ENCODE results near the gene VIM. TPM values are rescaled to one million over a fixed set of nuclear protein-coding genes. Genes with fewer than 3 reads are reported as not detected.

VIM gene
- total RNA-seq, 1 donor from 2014 or later = 5,277 TPM

DNA sequence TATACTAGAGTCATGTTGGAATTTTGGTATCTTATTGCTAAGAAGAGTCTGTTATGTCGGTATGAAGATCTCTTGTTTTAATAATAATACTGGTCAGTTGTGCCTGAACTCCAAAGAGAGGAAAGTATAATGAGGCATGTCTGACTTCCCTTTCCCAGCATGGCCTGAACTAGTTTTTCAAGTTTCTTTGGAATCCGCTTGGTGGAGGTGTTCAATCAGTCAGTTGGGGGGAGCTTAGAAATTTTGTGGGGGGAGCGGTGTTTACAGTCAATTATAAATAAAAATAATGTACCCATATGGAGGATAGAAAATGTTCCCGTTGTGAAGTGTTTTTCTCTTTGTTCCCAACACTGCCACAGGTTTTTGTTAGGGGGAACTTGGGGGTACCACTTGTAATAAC lies 25.0 kb upstream of the VIM start:
- no peak for DNase-seq (ENCODE audit: low read depth)
- no peaks in the 10 kb centered on the region for H3K36me3 ChIP-seq (ENCODE audit: control insufficient read depth, insufficient read depth, low read length)
- TF ChIP-seq, protein P1, sequence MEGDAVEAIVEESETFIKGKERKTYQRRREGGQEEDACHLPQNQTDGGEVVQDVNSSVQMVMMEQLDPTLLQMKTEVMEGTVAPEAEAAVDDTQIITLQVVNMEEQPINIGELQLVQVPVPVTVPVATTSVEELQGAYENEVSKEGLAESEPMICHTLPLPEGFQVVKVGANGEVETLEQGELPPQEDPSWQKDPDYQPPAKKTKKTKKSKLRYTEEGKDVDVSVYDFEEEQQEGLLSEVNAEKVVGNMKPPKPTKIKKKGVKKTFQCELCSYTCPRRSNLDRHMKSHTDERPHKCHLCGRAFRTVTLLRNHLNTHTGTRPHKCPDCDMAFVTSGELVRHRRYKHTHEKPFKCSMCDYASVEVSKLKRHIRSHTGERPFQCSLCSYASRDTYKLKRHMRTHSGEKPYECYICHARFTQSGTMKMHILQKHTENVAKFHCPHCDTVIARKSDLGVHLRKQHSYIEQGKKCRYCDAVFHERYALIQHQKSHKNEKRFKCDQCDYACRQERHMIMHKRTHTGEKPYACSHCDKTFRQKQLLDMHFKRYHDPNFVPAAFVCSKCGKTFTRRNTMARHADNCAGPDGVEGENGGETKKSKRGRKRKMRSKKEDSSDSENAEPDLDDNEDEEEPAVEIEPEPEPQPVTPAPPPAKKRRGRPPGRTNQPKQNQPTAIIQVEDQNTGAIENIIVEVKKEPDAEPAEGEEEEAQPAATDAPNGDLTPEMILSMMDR (IDR thresholded peaks at IDR 0.05; ENCODE audit: insufficient read depth, low read length, poor library complexity, severe bottlenecking) = no peak
- H3K27me3 ChIP-seq (ENCODE audit: control insufficient read depth, insufficient read depth, low read length) = no peaks in the 10 kb centered on the region
- H3K4me3 ChIP-seq (ENCODE audit: low read depth, low read length) = no peak overlapping the region

DNA sequence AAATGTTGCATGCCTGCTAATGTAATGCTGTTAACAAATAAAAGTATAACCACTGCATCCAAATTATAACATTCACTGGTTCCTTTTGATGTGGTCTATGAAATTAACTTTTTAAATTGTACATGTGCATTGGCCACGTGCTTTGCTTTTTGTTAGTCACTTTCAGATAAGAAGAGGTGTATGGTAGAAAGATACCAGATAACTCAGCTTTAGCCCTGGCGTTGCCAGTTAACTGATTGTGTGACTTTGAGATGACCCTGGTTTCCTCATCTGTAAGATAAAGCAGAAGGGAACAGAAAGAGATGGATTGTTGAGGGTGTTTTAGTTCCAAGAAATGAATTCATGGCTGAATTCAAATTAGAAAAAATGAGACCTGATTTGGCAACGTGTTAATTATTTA lies 24.6 kb upstream of the VIM start:
- Histone ChIP-seq H3K36me3 (ENCODE audit: control insufficient read depth, insufficient read depth, low read length) (no peaks in the 10 kb centered on the region), H3K4me3 (ENCODE audit: low read depth, low read length) (no peak overlapping the region), H3K27me3 (ENCODE audit: control insufficient read depth, insufficient read depth, low read length) (no peaks in the 10 kb centered on the region)
- TF ChIP-seq, protein P1 (IDR thresholded peaks at IDR 0.05; ENCODE audit: insufficient read depth, low read length, poor library complexity, severe bottlenecking) = no peak
- no peak for DNase-seq (ENCODE audit: low read depth)

DNA sequence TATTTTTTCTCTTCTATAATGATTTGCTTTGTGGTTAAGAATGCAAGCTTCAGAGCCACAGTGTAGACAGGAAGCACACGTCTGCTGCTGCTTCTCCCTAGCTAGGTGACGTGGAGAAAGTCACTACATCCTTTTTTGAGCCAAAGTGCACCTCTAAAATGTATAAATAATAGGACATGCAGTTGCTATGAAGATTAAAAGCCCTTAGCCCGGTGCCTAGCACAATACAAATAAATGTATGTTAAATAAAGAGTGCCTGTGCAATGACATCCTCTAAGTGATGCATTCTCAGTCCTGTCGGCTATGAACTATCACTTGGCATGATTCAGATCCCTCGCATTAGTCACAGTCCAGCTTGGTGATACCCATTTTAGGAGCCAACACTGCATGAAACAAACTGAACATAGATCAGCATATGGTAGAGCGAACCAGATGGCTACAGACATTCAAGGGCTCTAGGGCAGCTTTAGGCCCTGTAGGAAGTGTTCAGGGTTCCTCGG lies 21.8 kb upstream of the VIM start:
- no peak overlapping the region for H3K4me3 ChIP-seq (ENCODE audit: low read depth, low read length)
- H3K36me3 ChIP-seq (ENCODE audit: control insufficient read depth, insufficient read depth, low read length) = no peaks in the 10 kb centered on the region
- no peak for DNase-seq (ENCODE audit: low read depth)
- H3K27me3 ChIP-seq (ENCODE audit: control insufficient read depth, insufficient read depth, low read length) = no peaks in the 10 kb centered on the region
- TF ChIP-seq, protein P1 (IDR thresholded peaks at IDR 0.05; ENCODE audit: insufficient read depth, low read length, poor library complexity, severe bottlenecking) = no peak

DNA sequence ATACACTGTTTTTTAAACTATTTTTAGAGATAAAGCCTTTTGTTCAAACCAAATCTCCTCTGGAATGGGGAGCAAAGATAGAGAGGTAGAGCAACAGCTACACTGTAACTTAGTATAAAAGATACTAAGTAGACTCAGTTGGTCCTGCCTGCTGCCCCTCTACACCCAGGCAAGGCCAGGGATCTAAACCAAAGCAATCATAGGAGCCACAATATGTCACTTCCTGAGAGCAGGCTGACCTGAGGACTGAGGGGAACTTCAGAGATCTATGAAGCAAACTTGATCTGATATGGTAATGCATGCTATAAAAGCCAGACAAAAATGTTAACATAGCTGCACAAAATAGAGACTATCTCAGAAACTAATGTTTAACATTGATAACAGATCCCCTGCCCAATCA lies 19.6 kb upstream of the VIM start:
- TF ChIP-seq, protein P1 (IDR thresholded peaks at IDR 0.05; ENCODE audit: insufficient read depth, low read length, poor library complexity, severe bottlenecking) = no peak
- Histone ChIP-seq H3K36me3 (ENCODE audit: control insufficient read depth, insufficient read depth, low read length) (no peaks in the 10 kb centered on the region), H3K4me3 (ENCODE audit: low read depth, low read length) (no peak overlapping the region), H3K27me3 (ENCODE audit: control insufficient read depth, insufficient read depth, low read length) (no peaks in the 10 kb centered on the region)
- no peak for DNase-seq (ENCODE audit: low read depth)

DNA sequence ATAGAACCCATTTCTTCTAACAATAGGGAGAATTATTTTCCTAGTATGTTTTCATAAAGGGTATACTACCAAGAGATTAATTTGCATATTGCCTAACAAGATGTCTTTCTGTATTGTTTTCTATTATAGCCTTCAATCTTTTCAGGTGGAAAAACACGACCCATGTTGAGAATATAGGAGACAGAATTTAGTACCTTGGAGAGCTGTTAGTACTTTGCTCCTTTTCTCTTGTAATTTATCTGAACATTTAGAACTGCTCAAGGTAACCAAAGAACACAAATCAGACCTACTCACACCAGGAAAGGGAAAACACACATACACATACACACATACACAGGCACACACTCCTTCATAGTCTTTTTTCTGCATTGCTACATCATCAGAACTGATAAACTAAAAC lies 18.7 kb upstream of the VIM start:
- Histone ChIP-seq H3K4me3 (ENCODE audit: low read depth, low read length) (no peak overlapping the region), H3K27me3 (ENCODE audit: control insufficient read depth, insufficient read depth, low read length) (no peaks in the 10 kb centered on the region), H3K36me3 (ENCODE audit: control insufficient read depth, insufficient read depth, low read length) (no peaks in the 10 kb centered on the region)
- TF ChIP-seq, protein P1 (IDR thresholded peaks at IDR 0.05; ENCODE audit: insufficient read depth, low read length, poor library complexity, severe bottlenecking) = no peak
- DNase-seq (ENCODE audit: low read depth) = no peak

DNA sequence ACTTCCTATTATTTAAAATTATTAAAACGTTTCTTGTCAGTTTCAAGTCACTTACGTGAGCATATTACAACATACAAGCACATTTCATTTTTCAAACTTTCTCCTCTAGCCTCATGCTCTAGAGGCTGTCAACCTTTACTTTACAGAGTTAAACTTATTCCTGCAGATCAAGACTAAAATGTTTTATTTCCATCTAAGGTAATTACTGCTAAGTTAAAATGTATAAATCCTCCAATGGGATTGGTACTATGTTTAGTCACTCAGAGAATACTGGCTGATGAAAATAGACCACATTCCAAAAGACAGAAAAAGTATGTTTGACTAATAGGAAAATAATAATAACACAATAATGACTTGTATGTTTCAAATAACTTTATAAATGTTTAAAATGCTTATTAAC lies 18.2 kb upstream of the VIM start:
- Histone ChIP-seq H3K4me3 (ENCODE audit: low read depth, low read length) (no peak overlapping the region), H3K36me3 (ENCODE audit: control insufficient read depth, insufficient read depth, low read length) (no peaks in the 10 kb centered on the region), H3K27me3 (ENCODE audit: control insufficient read depth, insufficient read depth, low read length) (no peaks in the 10 kb centered on the region)
- no peak for DNase-seq (ENCODE audit: low read depth)
- TF ChIP-seq, protein P1 (IDR thresholded peaks at IDR 0.05; ENCODE audit: insufficient read depth, low read length, poor library complexity, severe bottlenecking) = no peak
